ENCODE measurements around the gene NFE2L3. TPM values are rescaled to one million over a fixed set of nuclear protein-coding genes. Genes with fewer than 3 reads are reported as not detected.
"Not testable (repeated sequence)": the region's sequence is repeated elsewhere in the genome, so short reads cannot be mapped to it uniquely, and the experiment has no call there.

NFE2L3 gene
- total RNA-seq, 1 experiment from 2014 or later: 2.2 TPM

GRCh38 chr7:26151650-26151952 lies 397 bp upstream of the NFE2L3 start:
- Mint-ChIP-seq H3K4me1 (ENCODE audit: insufficient read depth, unreplicated experiment) (peaks cover 23% of the 10 kb centered on the region), H3K9me3 (ENCODE audit: unreplicated experiment) (no peaks in the 10 kb centered on the region), H3K4me3 (ENCODE audit: unreplicated experiment) (peak overlapping the region; percentile 66), H3K27me3 (ENCODE audit: insufficient read depth, unreplicated experiment) (no peaks in the 10 kb centered on the region), H3K36me3 (ENCODE audit: insufficient read depth, unreplicated experiment) (no peaks in the 10 kb centered on the region), H3K27ac (ENCODE audit: low read depth, unreplicated experiment) (no peak overlapping the region)
- no peak for TF ChIP-seq CTCF (IDR thresholded peaks at IDR 0.05; ENCODE audit: unreplicated experiment)
- no peak for DNase-seq (ENCODE audit: unreplicated experiment)
- no TSS peak for BruUV-seq (replicated peaks)
- ChIA-PET POLR2A (interaction anchor here (0.6 to 1.2 kb wide), 8 partner anchors 8 to 967 kb away, joined by 3 to 7 read pairs (median 4); no protein-coding TSS in a partner anchor), CTCF (interaction anchor here (0.9 to 1.3 kb wide), 6 partner anchors 9 to 60 kb away, joined by 3 to 5 read pairs (median 4); no protein-coding TSS in a partner anchor)
- intact Hi-C loops (cut with micrococcal nuclease): loop anchor here (5.0 kb wide), 1 partner anchor 59 kb away; no protein-coding TSS in a partner anchor

- intact Hi-C loops (cut with micrococcal nuclease): loop anchor here (5.0 kb wide), 1 partner anchor 61 kb away; no protein-coding TSS in a partner anchor
- H3K27me3 Mint-ChIP-seq (ENCODE audit: insufficient read depth, unreplicated experiment); H3K27ac Mint-ChIP-seq (ENCODE audit: low read depth, unreplicated experiment); H3K9me3 Mint-ChIP-seq (ENCODE audit: unreplicated experiment); DNase-seq (ENCODE audit: unreplicated experiment); H3K36me3 Mint-ChIP-seq (ENCODE audit: insufficient read depth, unreplicated experiment); BruUV-seq (replicated peaks): not testable (repeated sequence)
- peak overlapping the region; percentile 66 for H3K4me3 Mint-ChIP-seq (ENCODE audit: unreplicated experiment)
- H3K4me1 Mint-ChIP-seq (ENCODE audit: insufficient read depth, unreplicated experiment): peaks cover 23% of the 10 kb centered on the region
- ChIA-PET CTCF (interaction anchor here (0.8 to 1.2 kb wide), 2 partner anchors 13 to 213 kb away, joined by 3 to 5 read pairs; no protein-coding TSS in a partner anchor), POLR2A (interaction anchor here (0.7 to 1.2 kb wide), 5 partner anchors 9 to 1022 kb away, joined by 3 to 7 read pairs (median 4); no protein-coding TSS in a partner anchor)
Measured at GRCh38 chr7:26152782-26153240, 813 bp downstream of the NFE2L3 start.

- TF ChIP-seq CTCF (IDR thresholded peaks at IDR 0.05; ENCODE audit: unreplicated experiment): no peak
- Mint-ChIP-seq H3K27ac (ENCODE audit: low read depth, unreplicated experiment) (no peak overlapping the region), H3K9me3 (ENCODE audit: unreplicated experiment) (no peaks in the 10 kb centered on the region), H3K27me3 (ENCODE audit: insufficient read depth, unreplicated experiment) (no peaks in the 10 kb centered on the region), H3K36me3 (ENCODE audit: insufficient read depth, unreplicated experiment) (no peaks in the 10 kb centered on the region), H3K4me3 (ENCODE audit: unreplicated experiment) (peak overlapping the region; percentile 66), H3K4me1 (ENCODE audit: insufficient read depth, unreplicated experiment) (peaks cover 23% of the 10 kb centered on the region)
- ChIA-PET POLR2A (no interaction called here), CTCF (no interaction called here)
- intact Hi-C loops (cut with micrococcal nuclease): loop anchor here (5.0 kb wide), 1 partner anchor 61 kb away; no protein-coding TSS in a partner anchor
- DNase-seq (ENCODE audit: unreplicated experiment): no peak
- BruUV-seq (replicated peaks): no TSS peak
Measured at GRCh38 chr7:26153241-26153822, 1.3 kb downstream of the NFE2L3 start.

- Mint-ChIP-seq H3K9me3 (ENCODE audit: unreplicated experiment) (no peaks in the 10 kb centered on the region), H3K4me1 (ENCODE audit: insufficient read depth, unreplicated experiment) (peaks cover 23% of the 10 kb centered on the region), H3K27ac (ENCODE audit: low read depth, unreplicated experiment) (no peak overlapping the region), H3K36me3 (ENCODE audit: insufficient read depth, unreplicated experiment) (no peaks in the 10 kb centered on the region), H3K4me3 (ENCODE audit: unreplicated experiment) (peak overlapping the region; percentile 66), H3K27me3 (ENCODE audit: insufficient read depth, unreplicated experiment) (no peaks in the 10 kb centered on the region)
- TF ChIP-seq CTCF (IDR thresholded peaks at IDR 0.05; ENCODE audit: unreplicated experiment): no peak
- no TSS peak for BruUV-seq (replicated peaks)
- ChIA-PET POLR2A (no interaction called here), CTCF (interaction anchor here (2.2 kb wide), 1 partner anchor 63 kb away, joined by 12 read pairs; no protein-coding TSS in a partner anchor)
- intact Hi-C loops (cut with micrococcal nuclease): loop anchor here (5.0 kb wide), 1 partner anchor 62 kb away; no protein-coding TSS in a partner anchor
- no peak for DNase-seq (ENCODE audit: unreplicated experiment)
Measured at GRCh38 chr7:26153823-26154783, 2.1 kb downstream of the NFE2L3 start.
